Endothelial cell of umbilical vein (primary cell): ENCODE data around the gene GDF2.

ENCODE experiments used
- EZH2 ChIP-seq: IDR thresholded peaks from 2 replicates; pipeline ENCODE4 v1.6.1; 2012; ENCODE audit warnings: borderline replicate concordance, low read depth, mild to moderate bottlenecking, moderate library complexity, low read length, inconsistent platforms; ENCODE audit not compliant: severe bottlenecking
- GATA2 ChIP-seq: IDR thresholded peaks from 2 replicates; pipeline ENCODE4 v1.7.0; 2011; ENCODE audit warnings: low read depth, mild to moderate bottlenecking, moderate library complexity, mixed read lengths, low read length; ENCODE audit not compliant: insufficient read length, insufficient read depth
- MYC ChIP-seq: IDR thresholded peaks from one replicate; pipeline ENCODE4 v1.6.1; 2011; ENCODE audit warnings: mild to moderate bottlenecking, low read depth, low read length
- POLR2A ChIP-seq: IDR thresholded peaks from 2 replicates; pipeline ENCODE4 v1.6.1; 2012; ENCODE audit warnings: low read depth, mild to moderate bottlenecking, control low read depth, low read length
- POLR2AphosphoS5 ChIP-seq: IDR thresholded peaks from 2 replicates; pipeline ENCODE4 v1.6.1; 2012; ENCODE audit warnings: low read depth, mild to moderate bottlenecking, control low read depth, low read length, moderate library complexity; ENCODE audit not compliant: insufficient read depth
- TF ChIP-seq, protein P1 (sequence below), 2 donors: IDR thresholded peaks; 1 replicate in 1 of 2; 2 replicates in 1 of 2; pipeline ENCODE4 v1.5.1; 2011; ENCODE audit warnings: low read length in 2 of 2, mild to moderate bottlenecking in 2 of 2, moderate library complexity in 2 of 2, control low read depth in 1 of 2, inconsistent platforms in 1 of 2, low read depth in 1 of 2; ENCODE audit not compliant: insufficient read depth in 1 of 2; ENCODE audit errors: extremely low read depth in 1 of 2
- TF ChIP-seq, protein P2 (sequence below): IDR thresholded peaks from 2 replicates; pipeline ENCODE4 v1.6.1; 2011; ENCODE audit not compliant: insufficient read depth, insufficient read length

DNA sequence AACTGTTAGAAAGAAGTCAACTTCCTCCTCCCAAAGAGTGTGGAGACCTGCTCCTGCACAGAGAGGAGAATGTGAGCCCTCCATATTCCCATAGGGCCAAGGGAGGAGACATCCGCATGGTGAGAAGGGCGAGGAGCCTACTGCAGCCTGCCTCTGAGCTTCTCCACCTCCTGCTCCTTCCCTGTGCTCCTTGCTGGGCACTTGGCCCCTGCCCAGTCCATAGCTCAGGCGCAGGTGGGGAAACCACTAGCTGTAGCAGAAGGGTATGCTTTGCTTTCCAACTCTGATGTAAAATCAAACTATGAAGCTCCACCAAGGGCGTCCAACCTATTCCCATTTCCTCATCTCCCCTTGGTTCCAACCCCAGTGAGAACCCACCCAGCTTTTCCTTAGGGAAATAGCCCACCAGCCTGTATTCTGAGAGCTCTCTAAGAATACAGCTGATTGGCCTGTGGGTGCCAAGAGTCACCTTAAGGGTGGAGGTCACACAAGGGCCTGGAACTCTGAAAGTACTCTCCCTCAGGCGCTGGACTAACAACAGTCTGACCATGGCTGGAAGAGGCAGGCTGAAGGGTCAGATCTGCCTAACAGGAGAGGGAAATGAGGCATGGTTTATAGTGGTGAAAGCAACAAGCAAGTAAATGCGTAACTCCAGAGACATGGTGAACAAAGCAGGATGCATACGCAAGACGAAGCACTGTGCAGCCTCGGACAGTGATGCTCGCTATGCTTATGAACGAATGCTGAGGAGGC is 47.9 kb downstream of the GDF2 start:
- no peak for TF ChIP-seq POLR2AphosphoS5
- TF ChIP-seq, protein P1, sequence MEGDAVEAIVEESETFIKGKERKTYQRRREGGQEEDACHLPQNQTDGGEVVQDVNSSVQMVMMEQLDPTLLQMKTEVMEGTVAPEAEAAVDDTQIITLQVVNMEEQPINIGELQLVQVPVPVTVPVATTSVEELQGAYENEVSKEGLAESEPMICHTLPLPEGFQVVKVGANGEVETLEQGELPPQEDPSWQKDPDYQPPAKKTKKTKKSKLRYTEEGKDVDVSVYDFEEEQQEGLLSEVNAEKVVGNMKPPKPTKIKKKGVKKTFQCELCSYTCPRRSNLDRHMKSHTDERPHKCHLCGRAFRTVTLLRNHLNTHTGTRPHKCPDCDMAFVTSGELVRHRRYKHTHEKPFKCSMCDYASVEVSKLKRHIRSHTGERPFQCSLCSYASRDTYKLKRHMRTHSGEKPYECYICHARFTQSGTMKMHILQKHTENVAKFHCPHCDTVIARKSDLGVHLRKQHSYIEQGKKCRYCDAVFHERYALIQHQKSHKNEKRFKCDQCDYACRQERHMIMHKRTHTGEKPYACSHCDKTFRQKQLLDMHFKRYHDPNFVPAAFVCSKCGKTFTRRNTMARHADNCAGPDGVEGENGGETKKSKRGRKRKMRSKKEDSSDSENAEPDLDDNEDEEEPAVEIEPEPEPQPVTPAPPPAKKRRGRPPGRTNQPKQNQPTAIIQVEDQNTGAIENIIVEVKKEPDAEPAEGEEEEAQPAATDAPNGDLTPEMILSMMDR (IDR thresholded peaks at IDR 0.05; ENCODE audit: extremely low read depth in 1 of 2, insufficient read depth in 1 of 2, low read depth in 1 of 2, low read length in 2 of 2) = no peak
- TF ChIP-seq POLR2A = no peak
- no peak for TF ChIP-seq MYC
- TF ChIP-seq GATA2 = no peak
- TF ChIP-seq, protein P2, sequence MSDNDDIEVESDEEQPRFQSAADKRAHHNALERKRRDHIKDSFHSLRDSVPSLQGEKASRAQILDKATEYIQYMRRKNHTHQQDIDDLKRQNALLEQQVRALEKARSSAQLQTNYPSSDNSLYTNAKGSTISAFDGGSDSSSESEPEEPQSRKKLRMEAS = no peak
- no peak for TF ChIP-seq EZH2
